Measurements from ENCODE around the gene DTHD1.

DNA sequence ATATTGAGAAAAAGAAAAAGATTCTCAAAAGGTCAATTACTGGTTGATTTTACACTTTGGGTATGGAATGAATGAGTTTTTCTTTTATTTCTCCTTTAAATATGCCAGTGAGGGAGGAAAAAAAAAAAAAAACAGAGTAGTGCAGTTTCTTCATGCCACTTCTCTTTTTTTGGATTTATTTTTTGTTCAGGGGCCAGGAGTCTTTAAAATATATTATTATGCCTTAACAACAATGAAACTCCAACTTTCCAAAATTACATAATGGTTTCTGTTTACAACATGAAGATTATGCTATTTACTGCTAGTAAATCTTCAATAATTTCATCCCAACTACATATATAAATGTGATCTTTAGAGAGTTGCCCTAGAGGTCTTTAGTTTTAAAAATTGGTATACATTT is 31.9 kb downstream of the DTHD1 start:
- TF ChIP-seq, protein P1, sequence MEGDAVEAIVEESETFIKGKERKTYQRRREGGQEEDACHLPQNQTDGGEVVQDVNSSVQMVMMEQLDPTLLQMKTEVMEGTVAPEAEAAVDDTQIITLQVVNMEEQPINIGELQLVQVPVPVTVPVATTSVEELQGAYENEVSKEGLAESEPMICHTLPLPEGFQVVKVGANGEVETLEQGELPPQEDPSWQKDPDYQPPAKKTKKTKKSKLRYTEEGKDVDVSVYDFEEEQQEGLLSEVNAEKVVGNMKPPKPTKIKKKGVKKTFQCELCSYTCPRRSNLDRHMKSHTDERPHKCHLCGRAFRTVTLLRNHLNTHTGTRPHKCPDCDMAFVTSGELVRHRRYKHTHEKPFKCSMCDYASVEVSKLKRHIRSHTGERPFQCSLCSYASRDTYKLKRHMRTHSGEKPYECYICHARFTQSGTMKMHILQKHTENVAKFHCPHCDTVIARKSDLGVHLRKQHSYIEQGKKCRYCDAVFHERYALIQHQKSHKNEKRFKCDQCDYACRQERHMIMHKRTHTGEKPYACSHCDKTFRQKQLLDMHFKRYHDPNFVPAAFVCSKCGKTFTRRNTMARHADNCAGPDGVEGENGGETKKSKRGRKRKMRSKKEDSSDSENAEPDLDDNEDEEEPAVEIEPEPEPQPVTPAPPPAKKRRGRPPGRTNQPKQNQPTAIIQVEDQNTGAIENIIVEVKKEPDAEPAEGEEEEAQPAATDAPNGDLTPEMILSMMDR (conservative IDR thresholded peaks at IDR 0.05; ENCODE audit: low read depth, low read length): no peak
- TF ChIP-seq EZH2 (IDR thresholded peaks at IDR 0.05; ENCODE audit: low read length, unreplicated experiment) (no peak), EZH2phosphoT487 (IDR thresholded peaks at IDR 0.05; ENCODE audit: borderline replicate concordance, low read length) (no peak)

Data from PC-3 (cell line).